ENCODE results near the gene TBRG1.

- TF ChIP-seq EZH2 (IDR thresholded peaks at IDR 0.05; ENCODE audit: insufficient read depth, poor library complexity, severe bottlenecking) (no peak), EZH2phosphoT487 (IDR thresholded peaks at IDR 0.05; ENCODE audit: insufficient read depth, low read depth) (no peak)
Measured at GRCh38 chr11:124674571-124674970, 51.9 kb downstream of the TBRG1 start.
